HCT116 (cell line): ENCODE measurements around the gene CCT5. TPM values are rescaled to one million over a fixed set of nuclear protein-coding genes. Genes with fewer than 3 reads are reported as not detected.

ENCODE experiments used
- ATAC-seq: fragments of 200-7000 bp; cut with Tn5 transposase; 2 replicates; pipeline ENCODE4 v1.9.1; 2020; ENCODE audit warnings: mild to moderate bottlenecking, moderate library complexity
- BruUV-seq: library from RNA; stranded (reverse); fragments of 400-500 nt; replicated peaks from 2 replicates; lab custom pipeline; 2021; lab: Mats Ljungman, UMichigan
- CTCF ChIA-PET: fragments of 300-600 bp; sonication (Branson Sonifier 250); formaldehyde crosslinking; loops from one replicate; lab custom pipeline; 2021; ENCODE audit warnings: antibody characterized with exemption; lab: Charles Lee
- POLR2A ChIA-PET: fragments of 300-600, 350-600 bp; sonication (Branson Sonifier 250); formaldehyde crosslinking; loops from one replicate; lab custom pipeline; 2021; ENCODE audit warnings: antibody characterized with exemption; lab: Charles Lee
- RAD21 ChIA-PET, 2 experiments: fragments of 300-600 bp; sonication (Branson Sonifier 250); formaldehyde crosslinking; loops; one replicate each; lab custom pipeline; 2023; ENCODE audit warnings: low total read pairs in 2 of 2; ENCODE audit not compliant: uncharacterized antibody in 2 of 2, unreplicated experiment in 2 of 2, low non-redundant PET in 1 of 2; lab: Charles Lee
- DNase-seq: peaks from one replicate; pipeline ENCODE4 v3.0.0-alpha.2; 2010; ENCODE audit warnings: low read depth, low spot score
- H2AFZ ChIP-seq: fragments of 200-600 bp; shearing (Covaris generic), sonication (generic); 2 replicates; pipeline ENCODE4 v1.6.1; 2017; ENCODE audit warnings: low read depth, mixed run types, mixed read lengths, antibody characterized with exemption, low read length; ENCODE audit not compliant: poor library complexity, severe bottlenecking
- H3K27ac ChIP-seq: 2 replicates; pipeline ENCODE4 v1.5.1; 2012; ENCODE audit warnings: low read depth, low read length
- H3K27me3 ChIP-seq: fragments of 200-600 bp; sonication (generic); 2 replicates; pipeline ENCODE4 v1.6.1; 2016; ENCODE audit warnings: mixed run types, low read length, mixed read lengths; ENCODE audit not compliant: insufficient read depth
- H3K36me3 ChIP-seq, 2 experiments: fragments of 200-500 bp in 1 of 2; fragments of 200-600 bp in 1 of 2; sonication (Bioruptor generic) in 1 of 2; sonication (generic) in 1 of 2; 2 replicates each; pipeline versions ENCODE4 v1.5.1 to v1.6.1; 2014 to 2016; ENCODE audit warnings: low read length in 2 of 2, inconsistent platforms in 1 of 2, mixed read lengths in 1 of 2, mixed run types in 1 of 2; ENCODE audit not compliant: insufficient read depth in 2 of 2, control insufficient read depth in 1 of 2
- H3K4me1 ChIP-seq, 2 experiments: fragments of 200-600 bp in 1 of 2; sonication (generic) in 1 of 2; 2 replicates each; pipeline versions ENCODE4 v1.5.1 to v1.6.1; 2012 to 2017; ENCODE audit warnings: low read length in 2 of 2, inconsistent platforms in 1 of 2, mild to moderate bottlenecking in 1 of 2, mixed read lengths in 1 of 2, mixed run types in 1 of 2, moderate library complexity in 1 of 2; ENCODE audit not compliant: insufficient read depth in 2 of 2, control insufficient read depth in 1 of 2
- H3K4me2 ChIP-seq: fragments of 200-600 bp; sonication (generic); 2 replicates; pipeline ENCODE4 v1.6.1; 2017; ENCODE audit warnings: mixed run types, low read length, mixed read lengths
- H3K4me3 ChIP-seq, 2 experiments: fragments of 200-600 bp in 1 of 2; sonication (generic) in 1 of 2; replicated peaks in 1 of 2; 2 replicates each; pipeline ENCODE4 v1.5.1; 2011 to 2016; ENCODE audit warnings: low read length in 2 of 2, control low read depth in 1 of 2, low read depth in 1 of 2, mild to moderate bottlenecking in 1 of 2, mixed read lengths in 1 of 2, mixed run types in 1 of 2
- H3K79me2 ChIP-seq: fragments of 200-600 bp; sonication (generic); 2 replicates; pipeline ENCODE4 v1.6.1; 2017; ENCODE audit warnings: mild to moderate bottlenecking, mixed run types, low read length, moderate library complexity, mixed read lengths; ENCODE audit not compliant: insufficient read depth
- H3K9ac ChIP-seq: fragments of 200-600 bp; sonication (generic); 2 replicates; pipeline ENCODE4 v1.6.1; 2016; ENCODE audit warnings: low read length, mixed read lengths
- H3K9me2 ChIP-seq: fragments of 200-600 bp; sonication (generic), shearing (Covaris generic); 2 replicates; pipeline ENCODE4 v1.6.1; 2017; ENCODE audit warnings: mixed run types, mild to moderate bottlenecking, moderate library complexity; ENCODE audit not compliant: insufficient read depth
- H3K9me3 ChIP-seq, 2 experiments: fragments of 200-500 bp in 1 of 2; fragments of 200-600 bp in 1 of 2; sonication (Bioruptor generic) in 1 of 2; sonication (generic) in 1 of 2; 2 replicates each; pipeline ENCODE4 v1.6.1; 2014 to 2017; ENCODE audit warnings: low read length in 2 of 2, mixed read lengths in 2 of 2, inconsistent platforms in 1 of 2, low read depth in 1 of 2, mild to moderate bottlenecking in 1 of 2, mixed run types in 1 of 2, moderate library complexity in 1 of 2; ENCODE audit not compliant: control insufficient read depth in 1 of 2, insufficient read depth in 1 of 2
- H4K20me1 ChIP-seq: fragments of 200-600 bp; sonication (generic), shearing (Covaris generic); 2 replicates; pipeline ENCODE4 v1.6.1; 2017; ENCODE audit warnings: mixed run types, mild to moderate bottlenecking, moderate library complexity; ENCODE audit not compliant: insufficient read depth
- CEBPB ChIP-seq: IDR thresholded peaks from 2 replicates; pipeline ENCODE4 v1.6.1; 2012; ENCODE audit warnings: low read depth
- CTCF ChIP-seq, 3 experiments: fragments of 200-600 bp in 1 of 3; sonication (generic) in 1 of 3; IDR thresholded peaks in 2 of 3; conservative IDR thresholded peaks in 1 of 3; 2 replicates each; pipeline ENCODE4 v1.5.1; 2012 to 2017; ENCODE audit warnings: low read depth in 2 of 3, low read length in 2 of 3, antibody characterized with exemption in 1 of 3, borderline replicate concordance in 1 of 3, control low read depth in 1 of 3, mild to moderate bottlenecking in 1 of 3, mixed read lengths in 1 of 3, mixed run types in 1 of 3, moderate library complexity in 1 of 3; ENCODE audit not compliant: insufficient read depth in 1 of 3
- EGR1 ChIP-seq: IDR thresholded peaks from 2 replicates; pipeline ENCODE4 v1.6.1; 2012; ENCODE audit warnings: low read depth
- FOSL1 ChIP-seq: IDR thresholded peaks from 2 replicates; pipeline ENCODE4 v1.6.1; 2012; ENCODE audit warnings: low read depth
- JUND ChIP-seq: IDR thresholded peaks from 2 replicates; pipeline ENCODE4 v1.6.1; 2012
- POLR2A ChIP-seq: IDR thresholded peaks from 2 replicates; pipeline ENCODE4 v1.7.0; 2011; ENCODE audit warnings: borderline replicate concordance; ENCODE audit not compliant: insufficient read depth, insufficient read length; ENCODE audit errors: extremely low read depth
- POLR2AphosphoS5 ChIP-seq: IDR thresholded peaks from 2 replicates; pipeline ENCODE4 v1.6.1; 2011; ENCODE audit warnings: mild to moderate bottlenecking, low read depth, low read length, moderate library complexity
- RAD21 ChIP-seq: IDR thresholded peaks from 2 replicates; pipeline ENCODE4 v1.6.1; 2012; ENCODE audit warnings: low read depth, mild to moderate bottlenecking
- SIN3A ChIP-seq: IDR thresholded peaks from 2 replicates; pipeline ENCODE4 v1.6.1; 2012; ENCODE audit warnings: low read depth
- SP1 ChIP-seq: IDR thresholded peaks from 2 replicates; pipeline ENCODE4 v1.6.1; 2012; ENCODE audit warnings: low read depth
- TCF7L2 ChIP-seq: IDR thresholded peaks from 2 replicates; pipeline ENCODE4 v1.7.0; 2011; ENCODE audit warnings: borderline replicate concordance, inconsistent platforms; ENCODE audit not compliant: insufficient read depth, insufficient read length; ENCODE audit errors: extremely low read depth
- ZFX ChIP-seq: fragments of 450-650 bp; IDR thresholded peaks from 2 replicates; pipeline ENCODE4 v1.6.1; 2017
- ZNF274 ChIP-seq: fragments of 200-500 bp; sonication (Bioruptor generic); IDR thresholded peaks from 2 replicates; pipeline ENCODE4 v1.6.1; 2014; ENCODE audit warnings: mild to moderate bottlenecking, low read depth, low read length, inconsistent platforms
- intact Hi-C: fragments of 100-400 bp; cut with micrococcal nuclease; formaldehyde crosslinking; loops from 2 replicates; pipeline ENCODE4 v1.10.0; 2022
- total RNA-seq: library from RNA; stranded (reverse); gene quantifications from one replicate; pipeline ENCODE4 v1.2.1, GENCODE V29; 2021; ENCODE audit not compliant: unreplicated experiment
- TF ChIP-seq, protein P1 (sequence below): IDR thresholded peaks from 2 replicates; pipeline ENCODE4 v1.6.1; 2012; ENCODE audit warnings: low read depth
- TF ChIP-seq, protein P2 (sequence below): IDR thresholded peaks from 2 replicates; pipeline ENCODE4 v1.6.1; 2012
- TF ChIP-seq, protein P3 (sequence below): IDR thresholded peaks from 2 replicates; pipeline ENCODE4 v1.6.1; 2011; ENCODE audit warnings: mild to moderate bottlenecking, low read length, moderate library complexity; ENCODE audit not compliant: insufficient replicate concordance; ENCODE audit errors: extremely low read depth
- TF ChIP-seq, protein P4 (sequence below): IDR thresholded peaks from 2 replicates; pipeline ENCODE4 v1.6.1; 2012

CCT5 gene
- total RNA-seq, 1 experiment from 2014 or later, result 489 TPM

DNA sequence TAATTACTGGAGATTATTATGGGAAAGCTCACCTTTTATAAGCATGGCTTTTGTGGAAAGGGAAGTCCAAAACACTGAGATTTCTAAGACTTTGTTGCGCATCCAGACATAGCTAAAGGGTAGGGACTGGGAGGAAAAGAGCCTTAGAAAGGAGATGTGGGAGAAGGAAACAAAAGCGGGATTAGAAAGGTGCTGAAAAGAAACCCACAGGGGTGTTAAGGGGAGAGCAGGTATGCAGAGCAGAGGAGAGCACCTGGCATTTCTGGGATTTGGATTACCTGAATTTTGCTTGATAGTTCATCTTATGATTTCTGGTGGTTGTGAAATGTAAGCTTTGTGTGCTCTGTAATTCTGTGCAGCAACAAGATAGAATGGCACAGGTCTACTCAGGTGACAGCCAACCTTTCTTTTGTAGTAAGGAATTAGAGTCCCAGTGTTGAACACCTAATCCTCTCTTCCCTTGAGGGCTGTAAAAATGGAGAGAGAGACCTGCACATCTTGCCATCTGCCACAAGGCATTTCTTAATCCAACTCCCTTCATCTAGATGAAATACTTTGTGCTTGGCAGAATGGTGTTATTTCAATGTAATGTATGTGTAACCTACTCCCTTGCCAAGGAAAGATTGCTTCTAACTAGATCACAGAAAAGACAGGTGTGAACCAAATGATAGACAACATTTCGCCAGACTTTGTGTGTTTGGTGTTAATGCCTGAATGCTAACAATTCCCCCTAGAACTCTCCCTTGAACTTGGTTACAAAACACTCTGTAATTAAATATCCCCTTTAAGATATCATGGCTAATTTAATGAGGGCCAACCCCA, 47.8 kb upstream of the CCT5 start (continued):
- no peak for TF ChIP-seq RAD21
- TF ChIP-seq POLR2AphosphoS5, result no peak
- no peak for TF ChIP-seq JUND
- TF ChIP-seq EGR1, result no peak
- TF ChIP-seq, protein P1, sequence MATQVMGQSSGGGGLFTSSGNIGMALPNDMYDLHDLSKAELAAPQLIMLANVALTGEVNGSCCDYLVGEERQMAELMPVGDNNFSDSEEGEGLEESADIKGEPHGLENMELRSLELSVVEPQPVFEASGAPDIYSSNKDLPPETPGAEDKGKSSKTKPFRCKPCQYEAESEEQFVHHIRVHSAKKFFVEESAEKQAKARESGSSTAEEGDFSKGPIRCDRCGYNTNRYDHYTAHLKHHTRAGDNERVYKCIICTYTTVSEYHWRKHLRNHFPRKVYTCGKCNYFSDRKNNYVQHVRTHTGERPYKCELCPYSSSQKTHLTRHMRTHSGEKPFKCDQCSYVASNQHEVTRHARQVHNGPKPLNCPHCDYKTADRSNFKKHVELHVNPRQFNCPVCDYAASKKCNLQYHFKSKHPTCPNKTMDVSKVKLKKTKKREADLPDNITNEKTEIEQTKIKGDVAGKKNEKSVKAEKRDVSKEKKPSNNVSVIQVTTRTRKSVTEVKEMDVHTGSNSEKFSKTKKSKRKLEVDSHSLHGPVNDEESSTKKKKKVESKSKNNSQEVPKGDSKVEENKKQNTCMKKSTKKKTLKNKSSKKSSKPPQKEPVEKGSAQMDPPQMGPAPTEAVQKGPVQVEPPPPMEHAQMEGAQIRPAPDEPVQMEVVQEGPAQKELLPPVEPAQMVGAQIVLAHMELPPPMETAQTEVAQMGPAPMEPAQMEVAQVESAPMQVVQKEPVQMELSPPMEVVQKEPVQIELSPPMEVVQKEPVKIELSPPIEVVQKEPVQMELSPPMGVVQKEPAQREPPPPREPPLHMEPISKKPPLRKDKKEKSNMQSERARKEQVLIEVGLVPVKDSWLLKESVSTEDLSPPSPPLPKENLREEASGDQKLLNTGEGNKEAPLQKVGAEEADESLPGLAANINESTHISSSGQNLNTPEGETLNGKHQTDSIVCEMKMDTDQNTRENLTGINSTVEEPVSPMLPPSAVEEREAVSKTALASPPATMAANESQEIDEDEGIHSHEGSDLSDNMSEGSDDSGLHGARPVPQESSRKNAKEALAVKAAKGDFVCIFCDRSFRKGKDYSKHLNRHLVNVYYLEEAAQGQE, result no peak
- TF ChIP-seq POLR2A, result no peak

GRCh38 chr5:10209004-10209403, 41.1 kb upstream of the CCT5 start:
- ChIA-PET POLR2A (no interaction called here), RAD21 (no interaction called here), CTCF (no interaction called here)
- H3K79me2 ChIP-seq, result no peaks in the 10 kb centered on the region
- H2AFZ ChIP-seq, result no peak overlapping the region
- H3K27ac ChIP-seq, result no peak overlapping the region
- no peaks in the 10 kb centered on the region for H3K9me2 ChIP-seq
- no peak overlapping the region for H3K4me3 ChIP-seq
- intact Hi-C loops, result no loop called here
- TF ChIP-seq SP1, result no peak
- TF ChIP-seq FOSL1, result no peak
- no peak for TF ChIP-seq CEBPB
- no peak for TF ChIP-seq ZFX
- TF ChIP-seq JUND, result no peak
- no peak for TF ChIP-seq SIN3A
- TF ChIP-seq, protein P2, sequence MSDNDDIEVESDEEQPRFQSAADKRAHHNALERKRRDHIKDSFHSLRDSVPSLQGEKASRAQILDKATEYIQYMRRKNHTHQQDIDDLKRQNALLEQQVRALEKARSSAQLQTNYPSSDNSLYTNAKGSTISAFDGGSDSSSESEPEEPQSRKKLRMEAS, result no peak
- TF ChIP-seq, protein P3, sequence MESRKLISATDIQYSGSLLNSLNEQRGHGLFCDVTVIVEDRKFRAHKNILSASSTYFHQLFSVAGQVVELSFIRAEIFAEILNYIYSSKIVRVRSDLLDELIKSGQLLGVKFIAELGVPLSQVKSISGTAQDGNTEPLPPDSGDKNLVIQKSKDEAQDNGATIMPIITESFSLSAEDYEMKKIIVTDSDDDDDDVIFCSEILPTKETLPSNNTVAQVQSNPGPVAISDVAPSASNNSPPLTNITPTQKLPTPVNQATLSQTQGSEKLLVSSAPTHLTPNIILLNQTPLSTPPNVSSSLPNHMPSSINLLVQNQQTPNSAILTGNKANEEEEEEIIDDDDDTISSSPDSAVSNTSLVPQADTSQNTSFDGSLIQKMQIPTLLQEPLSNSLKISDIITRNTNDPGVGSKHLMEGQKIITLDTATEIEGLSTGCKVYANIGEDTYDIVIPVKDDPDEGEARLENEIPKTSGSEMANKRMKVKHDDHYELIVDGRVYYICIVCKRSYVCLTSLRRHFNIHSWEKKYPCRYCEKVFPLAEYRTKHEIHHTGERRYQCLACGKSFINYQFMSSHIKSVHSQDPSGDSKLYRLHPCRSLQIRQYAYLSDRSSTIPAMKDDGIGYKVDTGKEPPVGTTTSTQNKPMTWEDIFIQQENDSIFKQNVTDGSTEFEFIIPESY, result no peak
- no peak for TF ChIP-seq ZNF274
- TF ChIP-seq TCF7L2, result no peak
- TF ChIP-seq POLR2A, result no peak
- TF ChIP-seq, protein P4, sequence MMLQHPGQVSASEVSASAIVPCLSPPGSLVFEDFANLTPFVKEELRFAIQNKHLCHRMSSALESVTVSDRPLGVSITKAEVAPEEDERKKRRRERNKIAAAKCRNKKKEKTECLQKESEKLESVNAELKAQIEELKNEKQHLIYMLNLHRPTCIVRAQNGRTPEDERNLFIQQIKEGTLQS, result no peak
- TF ChIP-seq CTCF (IDR thresholded peaks at IDR 0.05 in 2 of 3, conservative IDR thresholded peaks at IDR 0.05 in 1 of 3; ENCODE audit: borderline replicate concordance in 1 of 3, insufficient read depth in 1 of 3, low read depth in 2 of 3, low read length in 2 of 3), result no peak
- no peaks in the 10 kb centered on the region for H3K27me3 ChIP-seq
- no peaks in the 10 kb centered on the region for H3K4me1 ChIP-seq
- no TSS peak for BruUV-seq
- no peak for ATAC-seq
- no peak for DNase-seq
- no peak overlapping the region for H3K9ac ChIP-seq
- no peak overlapping the region for H3K4me2 ChIP-seq
- no peaks in the 10 kb centered on the region for H3K36me3 ChIP-seq
- H4K20me1 ChIP-seq, result no peaks in the 10 kb centered on the region
- H3K9me3 ChIP-seq, result no peaks in the 10 kb centered on the region
